GM12873 (cell line): ENCODE results near the gene VAMP5.

Source experiments
- TF ChIP-seq, protein P1 (sequence below): IDR thresholded peaks from 2 replicates; pipeline ENCODE4 v1.5.1; 2012; ENCODE audit warnings: low read depth, mild to moderate bottlenecking, moderate library complexity, low read length, control low read depth; ENCODE audit not compliant: insufficient read depth; ENCODE audit errors: missing control alignments

Gene VAMP5

DNA sequence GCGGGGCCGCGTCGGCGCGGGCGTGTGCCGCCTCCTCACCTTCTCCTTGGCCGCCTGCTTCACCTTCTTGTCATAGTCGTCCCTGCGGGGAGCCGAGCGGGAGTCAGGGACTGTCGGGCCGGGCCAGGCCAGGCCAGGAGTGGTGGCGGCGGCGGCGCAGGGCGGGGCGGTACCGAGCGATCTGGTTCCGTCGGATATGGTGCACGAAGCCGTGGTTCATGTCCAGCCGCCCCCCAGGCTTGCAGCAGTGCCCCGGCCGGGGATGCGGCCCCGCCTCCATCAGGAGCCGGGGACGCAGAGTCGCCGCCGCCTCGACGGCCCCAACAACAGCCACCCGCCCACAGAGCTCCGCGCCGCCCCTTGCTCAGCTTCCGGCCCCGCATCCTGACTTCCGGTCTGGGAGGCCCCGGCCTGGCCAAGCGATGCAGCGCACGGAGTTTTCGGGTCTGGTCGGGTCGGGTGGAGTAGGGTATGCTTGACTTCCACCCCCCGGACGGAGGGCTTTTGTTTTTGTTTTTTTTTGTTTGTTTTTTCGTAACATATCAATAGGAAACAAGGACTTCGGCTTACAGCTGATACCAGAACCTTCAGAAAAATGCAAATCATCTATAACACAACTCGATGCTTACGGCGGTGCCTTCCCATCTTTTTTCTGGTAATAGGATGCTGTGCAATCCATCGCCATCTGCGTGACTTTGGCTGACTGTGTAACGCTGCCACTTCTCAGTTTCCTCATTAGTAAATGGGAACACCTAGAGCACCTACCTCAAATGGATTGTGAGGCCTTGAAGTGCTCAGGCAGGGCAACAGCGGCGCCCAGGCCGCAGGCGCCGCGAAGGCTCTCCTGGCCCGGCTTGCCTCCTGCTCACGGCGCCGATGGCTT is 27.7 kb downstream of the VAMP5 start, which contains the start of gene C2orf68:
C2orf68 (minus strand) TSS at position 362 of the 883 bp plus-strand sequence; CDS start at position 280, 82 bp downstream.
- TF ChIP-seq, protein P1, sequence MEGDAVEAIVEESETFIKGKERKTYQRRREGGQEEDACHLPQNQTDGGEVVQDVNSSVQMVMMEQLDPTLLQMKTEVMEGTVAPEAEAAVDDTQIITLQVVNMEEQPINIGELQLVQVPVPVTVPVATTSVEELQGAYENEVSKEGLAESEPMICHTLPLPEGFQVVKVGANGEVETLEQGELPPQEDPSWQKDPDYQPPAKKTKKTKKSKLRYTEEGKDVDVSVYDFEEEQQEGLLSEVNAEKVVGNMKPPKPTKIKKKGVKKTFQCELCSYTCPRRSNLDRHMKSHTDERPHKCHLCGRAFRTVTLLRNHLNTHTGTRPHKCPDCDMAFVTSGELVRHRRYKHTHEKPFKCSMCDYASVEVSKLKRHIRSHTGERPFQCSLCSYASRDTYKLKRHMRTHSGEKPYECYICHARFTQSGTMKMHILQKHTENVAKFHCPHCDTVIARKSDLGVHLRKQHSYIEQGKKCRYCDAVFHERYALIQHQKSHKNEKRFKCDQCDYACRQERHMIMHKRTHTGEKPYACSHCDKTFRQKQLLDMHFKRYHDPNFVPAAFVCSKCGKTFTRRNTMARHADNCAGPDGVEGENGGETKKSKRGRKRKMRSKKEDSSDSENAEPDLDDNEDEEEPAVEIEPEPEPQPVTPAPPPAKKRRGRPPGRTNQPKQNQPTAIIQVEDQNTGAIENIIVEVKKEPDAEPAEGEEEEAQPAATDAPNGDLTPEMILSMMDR, result no peak

DNA sequence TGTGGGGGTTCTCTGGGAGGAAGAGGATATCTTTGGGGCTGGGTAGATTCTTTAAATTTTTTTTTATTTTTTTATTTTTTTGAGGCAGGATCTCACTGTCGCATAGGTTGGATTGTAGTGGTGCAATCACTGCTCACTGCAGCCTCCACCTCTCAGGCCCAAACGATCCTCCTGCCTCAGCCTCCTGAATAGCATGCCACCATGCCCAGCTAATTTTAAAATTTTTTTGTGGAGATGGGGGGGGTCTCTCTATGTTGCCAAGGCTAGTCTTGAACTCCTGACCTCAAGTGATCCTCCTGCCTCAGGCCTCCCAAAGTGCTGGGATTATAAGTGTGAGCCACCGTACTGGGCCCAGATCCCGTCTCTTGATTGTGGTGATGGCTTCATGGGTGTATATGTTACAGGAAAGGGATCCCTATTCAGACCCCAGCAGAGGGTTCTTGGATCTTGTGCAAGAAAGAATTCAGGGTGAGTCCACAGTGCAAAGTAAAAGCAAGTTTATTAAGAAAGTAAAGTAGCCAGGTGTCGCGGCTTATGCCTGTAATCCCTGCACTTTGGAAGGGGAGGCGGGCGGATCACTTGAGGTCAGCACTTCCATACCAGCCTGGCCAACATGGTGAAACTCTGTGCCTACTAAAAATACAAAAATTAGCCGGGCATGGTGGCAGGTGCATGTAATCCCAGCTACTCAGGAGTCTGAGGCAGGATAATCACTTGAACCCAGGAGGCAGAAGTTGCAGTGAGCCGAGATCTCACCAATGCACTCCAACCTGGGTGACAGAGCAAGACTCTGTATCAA is 29.7 kb downstream of the VAMP5 start:
- TF ChIP-seq, protein P1, result no peak

DNA sequence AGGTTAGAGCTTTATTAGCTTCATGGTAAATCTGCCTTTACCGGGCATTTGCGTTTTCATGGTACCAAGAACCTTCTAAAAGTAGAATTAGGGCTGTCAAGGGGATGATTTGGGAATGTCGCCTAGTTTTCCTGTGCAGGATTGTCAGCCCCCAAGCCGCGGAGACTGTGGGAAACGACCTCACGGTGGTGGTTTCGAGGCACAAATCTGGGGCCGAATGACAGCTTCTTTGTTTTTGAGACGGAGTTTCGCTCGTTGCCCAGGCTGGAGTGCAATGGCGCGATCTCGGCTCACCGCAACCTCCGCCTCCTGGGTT is 31.1 kb downstream of the VAMP5 start:
- TF ChIP-seq, protein P1, result no peak

DNA sequence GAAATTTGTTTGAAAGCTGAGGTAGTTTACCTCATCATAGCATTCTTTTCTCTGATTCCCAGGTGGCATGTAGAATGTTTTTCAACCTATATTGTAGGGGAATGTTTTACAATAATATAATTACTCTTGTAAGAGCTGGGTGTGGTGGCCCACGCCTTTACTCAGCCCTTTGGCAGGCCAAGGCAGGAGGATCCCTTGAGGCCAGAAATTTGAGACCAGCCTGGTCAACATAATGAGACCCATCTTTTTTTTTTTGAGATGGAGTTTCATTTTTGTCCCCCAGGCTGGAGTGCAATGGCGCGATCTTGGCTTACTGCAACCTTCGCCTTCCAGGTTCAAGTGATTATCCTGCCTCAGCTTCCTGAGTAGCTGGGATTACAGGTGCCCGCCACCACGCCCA is 35.4 kb downstream of the VAMP5 start:
- TF ChIP-seq, protein P1, result no peak

DNA sequence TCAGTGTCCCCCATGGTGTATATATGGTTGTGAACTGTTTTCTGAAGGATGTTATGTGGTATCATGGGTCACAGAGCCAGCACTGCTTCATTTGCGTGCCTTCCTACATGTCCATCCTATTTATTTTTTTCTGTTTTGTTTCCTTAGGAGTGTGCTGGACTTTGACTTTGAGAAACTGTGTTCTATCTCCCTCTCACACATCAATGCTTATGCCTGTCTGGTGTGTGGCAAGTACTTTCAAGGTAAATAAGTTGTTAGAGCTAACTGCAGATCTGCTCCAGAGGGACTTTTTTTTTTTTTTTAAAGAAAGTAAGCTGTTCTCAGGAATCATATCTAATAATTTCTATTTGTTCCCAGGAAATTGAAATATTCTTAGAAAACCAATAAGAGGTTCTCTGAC is 37.1 kb downstream of the VAMP5 start:
- TF ChIP-seq, protein P1, result no peak

DNA sequence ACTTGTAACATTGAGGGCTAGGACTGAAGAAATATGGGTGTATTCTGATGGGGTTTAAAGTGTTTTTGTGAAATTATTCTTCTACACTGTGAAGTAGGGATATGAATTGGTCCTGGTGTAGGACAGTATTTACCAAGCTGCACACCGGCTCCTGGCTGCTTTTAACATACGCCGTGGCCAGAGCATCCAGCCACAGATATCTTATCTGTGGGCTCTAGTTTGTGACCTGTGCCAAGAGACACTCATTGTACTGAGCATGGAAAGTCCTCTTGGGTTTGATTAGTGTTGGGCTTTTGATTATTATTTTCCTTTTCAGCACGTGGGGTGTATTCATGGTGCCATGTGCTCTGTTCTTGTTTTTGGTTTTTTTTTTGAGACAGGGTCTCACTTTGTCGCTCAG is 39.8 kb downstream of the VAMP5 start:
- TF ChIP-seq, protein P1, result no peak

DNA sequence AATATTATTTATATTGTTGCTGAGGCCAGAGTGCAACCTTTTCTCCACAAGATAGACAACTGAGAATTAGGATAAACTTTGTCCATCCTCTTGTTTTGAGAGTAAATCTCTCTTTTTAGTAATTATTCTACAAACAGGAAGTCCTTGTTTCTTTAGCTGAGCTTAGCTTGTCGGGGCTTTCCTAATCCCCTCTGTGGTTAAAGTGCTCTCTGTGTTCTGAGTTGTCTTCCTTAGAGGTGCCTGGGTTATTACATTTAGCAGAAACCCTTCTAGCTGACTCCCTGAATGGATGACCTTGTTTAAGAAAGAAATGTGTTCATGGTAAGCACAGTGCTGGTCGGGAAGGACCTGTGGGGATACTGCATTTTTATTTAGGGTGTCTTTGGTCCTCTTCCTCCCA is 44.4 kb downstream of the VAMP5 start:
- TF ChIP-seq, protein P1, result no peak
